Stimulated activated CD8-positive, alpha-beta memory T cell treated with anti-CD3 and anti-CD28 coated beads, Interleukin-15, amount 100 ng/mL, for 24 hours (primary cell): Measurements from ENCODE around the gene IFIH1.

Experiments used
- DNase-seq: peaks from one replicate; pipeline ENCODE4 v3.0.0-alpha.2; 2020; ENCODE audit warnings: low read depth

The IFIH1 gene

DNA sequence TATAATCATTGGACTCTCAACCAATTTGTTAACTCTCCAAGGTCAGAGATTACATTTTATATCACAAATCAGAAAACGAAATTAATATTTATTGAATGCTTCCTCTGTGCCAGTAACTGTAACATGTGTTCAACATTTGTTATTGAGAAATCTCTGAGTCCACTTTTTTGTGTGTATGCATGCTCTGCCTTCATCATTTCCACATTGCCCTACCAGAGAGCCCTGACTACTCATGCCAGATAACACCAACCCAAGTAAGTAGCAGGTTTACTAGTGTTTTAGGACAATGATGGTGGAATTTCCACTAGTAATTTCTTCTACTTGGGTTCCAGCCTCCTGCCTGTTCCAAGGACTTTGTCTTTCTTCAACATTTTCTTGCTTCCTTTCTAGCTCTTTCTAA lies 61.1 kb downstream of the IFIH1 start:
- no peak for DNase-seq

- no peak for DNase-seq
Observed at GRCh38 chr2:162256591-162256991, 61.9 kb downstream of the IFIH1 start.

DNA sequence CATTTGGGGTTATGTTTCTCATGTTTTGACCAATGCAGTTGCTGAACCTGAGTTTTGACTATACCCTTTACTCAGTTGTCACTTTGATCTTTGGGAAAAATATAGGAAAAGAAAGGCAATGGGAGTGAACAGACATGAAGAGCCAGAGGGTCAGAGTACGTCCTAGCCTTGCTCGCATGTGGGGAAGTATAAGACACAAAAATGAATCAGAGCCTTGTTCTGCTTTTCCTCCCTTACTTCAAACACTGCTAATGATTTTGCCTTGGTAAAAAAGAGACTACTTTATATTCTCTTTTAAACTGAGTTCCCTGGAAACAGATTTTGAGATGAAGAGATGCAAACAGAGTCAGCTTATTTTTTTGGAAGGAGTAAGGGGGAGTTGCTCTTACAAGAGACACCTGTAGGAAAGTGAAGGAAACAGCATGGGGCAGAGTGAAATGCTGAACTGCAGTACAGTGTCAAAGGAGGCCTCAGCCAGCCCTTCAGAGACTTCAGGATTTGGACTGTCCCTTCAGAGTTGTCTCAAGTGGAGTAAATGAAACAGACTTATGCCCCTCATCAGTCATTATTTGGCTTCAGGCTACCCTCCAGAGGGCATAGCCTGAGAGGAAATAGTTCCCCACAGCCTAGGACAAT lies 64.1 kb downstream of the IFIH1 start:
- DNase-seq, result no peak

- DNase-seq, result no peak
Observed at GRCh38 chr2:162253435-162253834, 65.0 kb downstream of the IFIH1 start.

DNA sequence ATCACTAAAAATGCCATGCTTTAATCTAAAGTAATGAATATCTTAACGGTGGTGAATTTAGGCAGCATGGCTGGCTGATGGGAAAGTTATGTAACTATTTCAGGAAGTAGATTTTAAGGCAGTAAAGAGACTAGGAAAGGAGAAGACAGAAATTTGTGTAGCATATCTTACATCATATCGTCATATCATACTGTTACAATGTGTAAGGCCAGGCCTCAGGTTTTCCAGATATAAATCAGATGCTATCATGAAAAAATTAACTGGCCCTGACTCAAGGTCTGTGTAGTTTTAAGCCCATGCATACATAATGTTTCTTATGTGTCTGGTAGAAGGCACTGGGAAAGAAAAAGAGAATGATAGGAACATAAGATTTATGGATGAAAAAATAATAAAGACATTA lies 66.3 kb downstream of the IFIH1 start:
- DNase-seq, result no peak

GRCh38 chr2:162245781-162246180 lies 72.7 kb downstream of the IFIH1 start:
- DNase-seq, result no peak

DNA sequence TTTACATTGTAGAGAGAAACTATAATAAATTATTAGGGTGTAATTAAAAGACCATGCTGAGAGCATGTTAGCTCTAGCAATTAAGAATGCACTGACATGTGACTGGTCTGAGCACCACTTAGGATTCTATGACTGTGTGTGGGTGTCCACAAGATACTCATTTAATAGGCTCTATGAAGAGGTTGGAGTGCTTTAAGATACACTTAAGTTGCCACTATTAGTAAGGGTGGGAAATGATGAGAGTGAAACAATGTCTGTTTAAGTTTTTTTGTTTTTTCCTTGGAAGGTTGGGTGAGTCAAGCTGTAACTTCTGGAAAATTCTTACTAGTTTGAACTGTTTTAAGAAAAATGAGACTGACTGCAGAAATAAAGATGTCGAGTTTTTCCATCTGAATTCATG lies 73.4 kb downstream of the IFIH1 start:
- no peak for DNase-seq

- DNase-seq, result no peak
Observed at GRCh38 chr2:162244541-162245031, 73.9 kb downstream of the IFIH1 start.

- DNase-seq, result no peak
Observed at GRCh38 chr2:162243715-162244114, 74.8 kb downstream of the IFIH1 start.

GRCh38 chr2:162243294-162243693 lies 75.2 kb downstream of the IFIH1 start, which contains the start of gene FAP:
Gene FAP (minus strand): TSS chr2:162243445. CDS start chr2:162243327, 118 bp downstream.
- no peak for DNase-seq

DNA sequence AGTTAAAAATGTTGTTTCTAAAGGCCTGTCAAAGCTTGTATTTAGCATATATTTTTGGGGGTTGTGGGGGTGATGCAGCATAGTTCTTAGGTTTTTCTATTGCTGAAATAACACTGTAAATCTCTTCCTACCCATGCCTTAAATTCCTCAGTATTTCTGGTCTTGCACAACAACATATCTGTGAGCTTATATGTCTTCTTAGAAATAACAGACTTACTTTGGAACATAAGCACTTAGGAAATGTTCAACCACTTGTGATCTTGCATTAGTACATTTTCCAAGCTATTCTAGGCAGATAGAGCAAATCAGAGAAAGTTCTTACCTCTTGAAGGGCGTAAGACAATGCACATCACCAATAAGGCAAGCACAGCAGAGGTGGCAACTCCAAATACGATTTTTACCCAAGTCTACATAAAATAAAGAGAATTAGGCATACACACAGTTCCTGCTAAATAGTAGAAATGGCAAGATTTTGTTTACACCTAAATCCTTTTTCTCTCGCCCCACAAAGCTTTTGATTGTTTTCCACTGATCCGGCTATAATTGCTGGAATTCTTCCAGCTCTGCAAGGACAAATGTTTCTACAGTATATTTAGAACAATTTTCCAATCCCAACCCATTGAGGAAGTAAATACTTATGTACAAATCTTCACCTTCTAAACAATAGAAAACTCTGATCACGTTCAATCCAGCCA lies 75.8 kb downstream of the IFIH1 start:
- no peak for DNase-seq

DNA sequence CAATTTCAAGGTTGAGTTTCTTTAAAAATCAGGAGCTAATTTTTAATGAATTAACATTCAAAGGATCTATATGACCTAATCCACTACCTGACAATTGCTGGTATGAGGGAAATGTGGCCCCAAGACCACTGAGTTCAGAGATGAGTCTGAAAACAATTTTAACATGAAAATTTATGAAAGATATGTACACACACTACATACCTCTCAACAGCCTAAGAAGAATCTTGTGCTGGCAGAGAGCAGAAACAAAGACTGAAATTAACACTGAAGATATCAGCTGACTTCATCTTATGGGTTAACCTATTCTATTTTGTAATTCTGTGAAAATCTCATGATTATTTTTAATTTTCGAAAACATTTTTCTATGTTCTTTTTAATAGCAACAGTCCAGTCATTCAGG lies 76.9 kb downstream of the IFIH1 start:
- no peak for DNase-seq

DNA sequence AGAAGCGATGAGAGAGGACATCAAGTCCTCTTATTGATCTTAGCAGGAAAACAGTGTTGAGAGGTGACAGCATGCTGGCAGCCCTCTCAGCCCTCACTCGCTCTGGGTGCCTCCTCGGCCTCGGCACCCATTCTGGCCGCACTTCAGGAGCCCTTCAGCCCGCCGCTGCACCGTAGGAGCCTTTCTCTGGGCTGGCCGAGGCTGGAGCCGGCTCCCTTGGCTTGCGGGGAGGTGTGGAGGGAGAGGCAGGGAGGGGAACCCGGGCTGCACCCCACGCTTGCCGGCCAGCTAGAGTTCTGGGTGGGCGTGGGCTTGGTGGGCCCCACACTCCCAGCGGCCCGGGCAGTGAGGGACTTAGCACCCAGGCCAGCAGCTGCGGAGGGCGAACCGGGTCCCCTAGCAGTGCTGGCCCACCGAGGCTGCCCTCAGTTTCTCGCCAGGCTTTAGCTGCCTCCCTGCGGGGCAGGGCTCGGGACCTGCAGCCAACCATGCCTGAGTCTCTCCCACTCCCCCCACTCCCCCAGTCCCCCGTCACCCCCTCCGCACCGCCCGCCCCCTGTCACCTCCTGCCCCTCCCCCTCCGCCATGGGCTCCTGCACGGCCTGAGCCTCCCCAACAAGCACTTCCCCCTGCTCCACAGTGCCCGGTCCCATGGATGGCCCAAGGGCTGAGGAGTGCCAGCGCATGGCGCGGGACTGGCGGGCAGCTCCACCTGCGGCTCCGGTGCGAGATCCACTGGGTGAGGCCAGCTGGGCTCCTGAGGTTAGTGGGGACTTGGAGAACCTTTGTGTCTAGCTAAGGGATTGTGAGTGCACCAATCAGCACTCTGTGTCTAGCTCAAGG lies 83.6 kb downstream of the IFIH1 start:
- DNase-seq, result no peak

DNA sequence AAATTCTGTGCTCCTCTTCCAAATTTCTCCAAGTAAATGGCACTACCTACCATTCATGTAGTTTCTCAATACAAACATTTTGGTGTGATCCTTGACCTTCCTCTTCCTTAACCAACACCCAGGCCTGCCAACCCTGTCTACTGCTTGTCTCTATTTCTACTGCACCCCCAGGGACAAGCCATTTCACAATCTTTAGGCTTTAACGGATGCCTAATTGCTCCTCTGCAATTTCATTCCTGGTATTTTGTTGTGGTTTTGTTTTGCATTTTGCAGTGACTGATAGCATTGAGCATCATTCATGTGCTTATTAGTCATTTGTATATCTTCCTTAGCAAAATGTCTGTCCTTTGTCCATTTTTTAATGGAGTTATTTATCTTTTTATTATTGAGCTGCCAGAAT lies 85.3 kb downstream of the IFIH1 start:
- DNase-seq, result no peak

DNA sequence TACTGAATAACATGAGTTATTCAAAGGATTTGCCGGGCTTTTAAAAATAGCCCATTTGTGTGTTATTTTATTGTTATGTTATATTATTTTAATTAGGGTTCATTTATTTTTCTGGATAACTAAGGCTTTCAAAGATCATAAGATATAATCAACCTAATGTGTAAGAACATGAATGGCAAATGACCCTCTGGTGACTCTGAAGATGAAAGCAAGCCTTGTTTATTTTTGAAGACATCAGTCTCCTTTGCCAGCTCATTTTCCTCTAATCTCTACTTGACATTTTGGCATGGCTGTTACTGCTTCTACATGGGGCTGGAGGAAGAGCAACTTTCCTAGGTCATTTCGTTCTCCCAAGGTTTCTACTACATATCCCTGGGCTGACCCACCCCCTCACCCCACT lies 85.8 kb downstream of the IFIH1 start:
- no peak for DNase-seq

GRCh38 chr2:162232027-162232426 lies 86.5 kb downstream of the IFIH1 start:
- DNase-seq, result no peak

DNA sequence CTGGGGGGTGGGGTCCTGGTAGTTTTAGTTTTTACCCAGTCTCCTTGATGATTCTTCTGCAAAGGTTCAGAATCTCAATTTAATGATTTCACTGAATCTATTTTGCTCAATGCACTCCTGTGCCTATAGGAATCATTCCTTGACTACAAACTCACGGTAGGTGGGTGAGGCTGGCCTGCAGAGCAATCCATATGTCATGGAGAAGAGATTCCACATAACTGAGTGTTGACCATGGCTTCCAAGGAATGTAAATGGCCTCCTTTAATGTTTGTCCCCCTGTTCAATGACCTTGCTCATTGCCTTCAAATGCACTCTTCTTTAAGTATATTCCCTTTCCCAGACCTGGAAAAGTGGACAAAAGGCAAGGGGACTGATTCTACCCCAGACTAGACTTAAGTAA lies 87.7 kb downstream of the IFIH1 start:
- DNase-seq, result no peak

- no peak for DNase-seq
Observed at GRCh38 chr2:162226836-162227235, 91.6 kb downstream of the IFIH1 start.

GRCh38 chr2:162221064-162221463 lies 97.4 kb downstream of the IFIH1 start:
- peak; percentile 15 for DNase-seq

- no peak for DNase-seq
Observed at GRCh38 chr2:162220368-162220767, 98.1 kb downstream of the IFIH1 start.

GRCh38 chr2:162219426-162219825 lies 99.1 kb downstream of the IFIH1 start:
- DNase-seq, result no peak

DNA sequence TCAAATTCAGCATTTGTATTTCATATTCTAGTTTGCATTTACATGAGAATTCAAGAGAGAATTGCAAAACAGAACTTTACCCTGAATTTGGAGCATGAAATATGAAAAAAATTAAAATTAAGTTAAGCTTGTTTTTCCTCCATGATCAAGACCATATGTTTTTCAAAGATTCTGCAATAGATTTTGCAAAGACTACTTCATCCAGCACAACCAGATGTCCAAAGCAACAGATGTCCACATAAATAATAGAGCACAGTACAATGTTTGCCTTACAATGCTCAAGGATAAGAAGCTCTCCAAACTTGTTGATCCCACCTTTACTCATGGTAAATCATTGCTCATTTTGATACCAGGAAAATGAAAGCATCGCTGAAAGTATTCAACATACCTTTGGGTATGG lies 100.9 kb downstream of the IFIH1 start:
- DNase-seq, result no peak
